GM12874 (cell line): Measurements from ENCODE around the gene SERPIND1.

Source experiments
- CTCF ChIP-seq: IDR thresholded peaks from 2 replicates; pipeline ENCODE4 v1.5.1; 2011; ENCODE audit warnings: low read depth, mild to moderate bottlenecking, control low read depth, low read length, moderate library complexity; ENCODE audit not compliant: insufficient read depth

The SERPIND1 gene

GRCh38 chr22:20787223-20787622 lies 13.3 kb downstream of the SERPIND1 start:
- no peak for TF ChIP-seq CTCF

DNA sequence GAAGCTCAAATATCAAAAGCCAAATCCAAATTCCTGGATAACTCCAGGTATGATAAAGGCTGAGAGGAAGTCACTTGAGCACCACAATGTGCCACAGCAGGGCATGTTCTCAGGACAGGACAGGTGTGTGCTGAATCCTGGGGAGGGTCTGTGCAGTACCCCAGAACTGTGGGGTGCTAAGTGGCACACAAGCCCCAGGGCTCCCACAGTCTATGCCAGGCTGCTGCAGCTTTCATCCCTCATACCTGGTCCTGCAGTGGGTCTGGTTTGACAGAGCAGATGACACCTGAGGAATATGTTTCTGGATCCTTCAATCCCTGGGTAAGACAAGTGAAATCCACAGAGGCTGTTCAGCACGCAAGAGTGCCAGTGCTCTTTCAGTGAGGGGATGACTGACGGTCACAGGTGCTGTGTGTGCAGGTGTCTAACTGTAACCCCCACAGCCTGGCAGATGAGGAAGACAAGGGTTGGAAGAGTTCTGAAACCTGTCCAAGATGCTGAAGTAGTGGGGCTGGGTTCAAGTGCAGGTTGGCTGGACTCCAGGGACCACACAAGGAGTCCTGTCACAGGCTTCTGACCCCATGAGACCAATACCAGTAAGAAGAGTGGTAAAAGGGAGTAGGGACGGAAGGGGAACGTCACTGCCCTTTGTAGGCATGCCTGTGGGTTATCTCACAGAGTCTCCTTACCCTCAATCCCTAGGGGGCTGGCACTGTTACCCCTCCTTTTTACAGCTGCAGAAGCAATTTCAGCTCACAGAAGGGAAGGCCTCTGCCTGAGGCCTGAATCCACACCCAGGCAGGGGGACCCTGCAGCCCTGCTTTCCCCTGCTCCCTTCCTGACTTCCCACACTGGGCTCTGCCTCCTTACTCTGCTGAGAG lies 14.1 kb downstream of the SERPIND1 start:
- no peak for TF ChIP-seq CTCF

GRCh38 chr22:20788627-20789344 lies 14.9 kb downstream of the SERPIND1 start:
- TF ChIP-seq CTCF = no peak

- TF ChIP-seq CTCF = no peak
These were observed 18.5 kb downstream of the SERPIND1 start for GRCh38 chr22:20792221-20792965.

- TF ChIP-seq CTCF = no peak
These were observed 19.2 kb downstream of the SERPIND1 start for GRCh38 chr22:20792966-20793728.

DNA sequence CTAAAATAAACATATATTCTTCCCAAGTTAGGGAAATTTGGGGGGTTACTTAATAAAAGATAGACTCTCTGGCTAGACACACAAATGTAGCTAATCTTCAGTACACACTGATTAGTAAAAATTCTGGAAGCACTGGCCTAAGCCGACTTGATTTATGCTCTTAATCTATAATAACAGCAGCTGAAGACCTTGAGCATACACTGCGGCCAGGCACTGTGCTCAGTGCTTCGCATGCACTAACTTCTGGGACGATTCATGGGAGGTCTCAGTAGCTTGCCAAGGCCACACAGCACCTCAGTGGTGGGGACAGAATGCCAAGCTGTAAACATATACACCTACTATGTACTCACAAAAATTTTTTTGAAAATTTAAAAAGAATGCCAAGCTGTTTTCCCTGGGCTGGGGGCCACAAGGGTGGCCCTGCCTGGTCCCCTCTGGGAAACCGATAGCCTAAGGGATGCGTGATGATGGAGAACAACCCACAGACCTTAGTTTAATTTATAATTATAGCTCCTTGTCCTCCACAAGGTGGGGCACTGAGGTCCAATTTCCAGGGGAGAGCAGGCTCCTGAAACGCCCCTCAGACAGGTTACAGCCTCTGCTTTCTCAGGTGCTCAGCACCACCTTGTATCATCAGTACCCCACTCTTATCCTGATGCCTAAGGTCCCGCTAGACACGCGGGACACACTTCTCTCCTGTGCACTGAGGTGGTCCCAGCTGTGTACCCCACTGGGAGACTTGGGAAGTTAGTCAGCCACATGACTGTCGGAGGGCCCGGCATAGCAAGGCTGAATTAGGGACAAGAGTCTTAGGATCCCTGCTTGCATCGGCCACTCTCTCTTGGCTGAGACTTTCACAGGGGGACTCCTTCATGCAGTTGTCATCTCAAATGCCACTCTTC lies 20.1 kb downstream of the SERPIND1 start:
- no peak for TF ChIP-seq CTCF
